GM12864 (cell line): ENCODE data around the gene GRK4.
"Not testable (repeated sequence)": the region's sequence is repeated elsewhere in the genome, so short reads cannot be mapped to it uniquely, and the experiment has no call there.

Source experiments
- DNase-seq: peaks from one replicate; pipeline ENCODE4 v3.0.0-alpha.2; 2011; ENCODE audit warnings: low read depth
- H3K4me3 ChIP-seq: 2 replicates; pipeline ENCODE4 v1.5.1; 2011; ENCODE audit warnings: mild to moderate bottlenecking, low read depth, low read length, control low read depth
- CTCF ChIP-seq: IDR thresholded peaks from 2 replicates; pipeline ENCODE4 v1.5.1; 2011; ENCODE audit warnings: low read depth, mild to moderate bottlenecking, moderate library complexity, low read length, control low read depth, inconsistent platforms; ENCODE audit errors: missing control alignments

Gene GRK4

DNA sequence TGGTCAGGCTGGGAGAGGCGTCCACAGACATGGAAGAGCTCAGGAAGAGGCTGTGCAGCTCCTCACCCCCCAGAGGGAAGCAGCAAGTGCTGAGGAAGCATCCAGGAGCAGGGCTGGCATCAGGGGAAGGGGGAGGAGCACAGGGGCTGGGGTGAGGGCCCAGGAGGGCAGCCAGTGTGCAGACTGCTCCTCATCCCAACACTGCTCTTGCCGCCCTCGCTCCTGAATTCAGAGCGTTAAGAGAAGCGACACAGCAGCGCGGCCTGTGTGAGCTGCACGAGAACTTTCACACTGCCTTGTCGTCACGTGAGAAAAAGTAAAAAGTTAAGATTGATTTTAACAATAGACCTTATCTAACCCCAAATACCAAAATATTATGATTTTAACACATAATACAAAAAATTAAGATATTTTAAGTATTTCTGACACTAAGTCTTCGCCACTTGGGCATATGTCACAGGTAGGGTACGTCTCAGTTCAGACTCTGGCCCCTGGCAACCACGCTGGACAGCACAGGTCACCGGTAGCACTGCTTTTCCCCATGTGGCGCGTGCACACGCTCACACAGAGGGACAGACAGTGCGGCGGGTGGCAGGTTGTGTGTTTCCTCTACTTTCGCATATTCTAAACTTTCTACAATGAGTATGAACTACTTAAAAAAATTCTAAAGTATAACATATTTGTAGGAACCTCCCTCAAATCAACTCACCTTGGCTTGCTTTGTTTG is 19.8 kb upstream of the GRK4 start:
- TF ChIP-seq CTCF = no peak
- no peak for DNase-seq
- no peak overlapping the region for H3K4me3 ChIP-seq

GRCh38 chr4:2944091-2944482 is 19.3 kb upstream of the GRK4 start:
- TF ChIP-seq CTCF = no peak
- no peak overlapping the region for H3K4me3 ChIP-seq
- no peak for DNase-seq

GRCh38 chr4:2944586-2945526 is 18.5 kb upstream of the GRK4 start:
- no peak overlapping the region for H3K4me3 ChIP-seq
- TF ChIP-seq CTCF = no peak
- DNase-seq = no peak

DNA sequence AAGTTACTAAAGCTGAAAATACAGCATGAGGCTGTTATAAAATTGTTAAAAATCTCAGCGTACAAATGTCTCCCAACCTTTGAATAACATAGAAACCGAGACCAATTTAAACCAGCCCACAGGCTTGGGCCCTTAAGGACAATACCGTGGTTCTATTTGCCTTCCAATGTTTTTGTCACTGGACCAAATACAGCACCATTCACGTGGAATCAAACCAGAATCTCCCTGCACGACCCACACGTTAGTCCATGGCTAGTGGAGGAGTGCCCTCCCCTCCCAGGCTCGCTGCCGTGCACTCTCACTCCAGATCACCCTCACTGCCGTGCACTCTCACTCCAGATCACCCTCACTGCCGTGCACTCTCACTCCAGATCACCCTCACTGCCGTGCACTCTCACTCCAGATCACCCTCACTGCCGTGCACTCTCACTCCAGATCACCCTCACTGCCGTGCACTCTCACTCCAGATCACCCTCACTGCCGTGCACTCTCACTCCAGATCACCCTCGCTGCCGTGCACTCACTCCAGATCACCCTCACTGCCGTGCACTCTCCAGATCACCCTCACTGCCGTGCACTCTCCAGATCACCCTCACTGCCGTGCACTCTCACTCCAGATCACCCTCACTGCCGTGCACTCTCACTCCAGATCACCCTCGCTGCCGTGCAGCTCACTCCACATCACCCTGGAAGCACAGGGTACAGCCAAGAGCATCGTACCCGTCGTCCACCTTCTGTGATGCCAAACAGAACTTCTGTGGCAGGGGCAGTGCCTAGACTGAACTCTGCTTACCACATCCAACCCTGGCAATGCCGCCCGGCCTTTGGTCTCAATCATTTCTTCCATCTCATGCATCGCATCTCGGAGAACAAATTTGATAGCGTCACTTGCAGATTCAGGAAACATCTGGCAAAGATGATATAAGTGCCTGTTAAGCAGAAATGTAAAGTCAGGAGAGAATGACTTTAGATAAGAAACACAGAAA is 17.5 kb upstream of the GRK4 start:
- DNase-seq, H3K4me3 ChIP-seq: not testable (repeated sequence)

GRCh38 chr4:2946812-2947600 is 16.4 kb upstream of the GRK4 start:
- H3K4me3 ChIP-seq = no peak overlapping the region
- no peak for TF ChIP-seq CTCF
- DNase-seq = no peak

- no peak for DNase-seq
- TF ChIP-seq CTCF = no peak
- H3K4me3 ChIP-seq = no peak overlapping the region
These were observed 15.4 kb upstream of the GRK4 start for GRCh38 chr4:2947926-2948325.
